ENCODE measurements around the gene REG3A.

DNA sequence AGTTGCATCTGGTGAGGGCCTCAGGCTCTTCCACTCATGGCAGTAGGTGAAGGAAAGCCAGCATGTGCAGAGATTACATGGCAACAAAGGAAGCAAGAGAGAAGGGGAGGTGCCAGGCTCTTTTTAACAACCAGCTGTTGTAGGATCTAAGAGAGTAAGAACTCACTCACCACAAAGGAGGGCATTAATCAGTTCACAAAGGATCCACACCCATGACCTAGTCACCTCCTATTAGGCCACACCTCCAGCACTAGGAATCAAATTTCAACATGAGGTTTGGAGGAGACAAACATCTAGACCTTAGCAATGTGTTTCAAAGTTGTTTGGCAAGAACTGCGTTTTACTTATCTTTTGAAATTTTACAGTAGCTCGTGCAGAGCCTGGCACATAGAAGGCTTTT, 20.5 kb upstream of the REG3A start:
- TF ChIP-seq, protein P1, sequence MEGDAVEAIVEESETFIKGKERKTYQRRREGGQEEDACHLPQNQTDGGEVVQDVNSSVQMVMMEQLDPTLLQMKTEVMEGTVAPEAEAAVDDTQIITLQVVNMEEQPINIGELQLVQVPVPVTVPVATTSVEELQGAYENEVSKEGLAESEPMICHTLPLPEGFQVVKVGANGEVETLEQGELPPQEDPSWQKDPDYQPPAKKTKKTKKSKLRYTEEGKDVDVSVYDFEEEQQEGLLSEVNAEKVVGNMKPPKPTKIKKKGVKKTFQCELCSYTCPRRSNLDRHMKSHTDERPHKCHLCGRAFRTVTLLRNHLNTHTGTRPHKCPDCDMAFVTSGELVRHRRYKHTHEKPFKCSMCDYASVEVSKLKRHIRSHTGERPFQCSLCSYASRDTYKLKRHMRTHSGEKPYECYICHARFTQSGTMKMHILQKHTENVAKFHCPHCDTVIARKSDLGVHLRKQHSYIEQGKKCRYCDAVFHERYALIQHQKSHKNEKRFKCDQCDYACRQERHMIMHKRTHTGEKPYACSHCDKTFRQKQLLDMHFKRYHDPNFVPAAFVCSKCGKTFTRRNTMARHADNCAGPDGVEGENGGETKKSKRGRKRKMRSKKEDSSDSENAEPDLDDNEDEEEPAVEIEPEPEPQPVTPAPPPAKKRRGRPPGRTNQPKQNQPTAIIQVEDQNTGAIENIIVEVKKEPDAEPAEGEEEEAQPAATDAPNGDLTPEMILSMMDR (IDR thresholded peaks at IDR 0.05), result no peak
- no peak for TF ChIP-seq POLR2A (IDR thresholded peaks at IDR 0.05)

Data from right lobe of liver (tissue), 4 donors.